GM23248 (cell line): ENCODE data around the gene CTIF.

Source experiments
- EZH2 ChIP-seq: fragments of 200-600 bp; sonication (generic); IDR thresholded peaks from 2 replicates; pipeline ENCODE4 v1.6.1; 2018; ENCODE audit warnings: antibody characterized with exemption, mild to moderate bottlenecking; ENCODE audit not compliant: insufficient read depth, poor library complexity, severe bottlenecking
- EZH2phosphoT487 ChIP-seq: fragments of 200-600 bp; sonication (generic); IDR thresholded peaks from 2 replicates; pipeline ENCODE4 v1.6.1; 2018; ENCODE audit warnings: antibody characterized with exemption, moderate library complexity, mild to moderate bottlenecking, low read depth; ENCODE audit not compliant: insufficient read depth

DNA sequence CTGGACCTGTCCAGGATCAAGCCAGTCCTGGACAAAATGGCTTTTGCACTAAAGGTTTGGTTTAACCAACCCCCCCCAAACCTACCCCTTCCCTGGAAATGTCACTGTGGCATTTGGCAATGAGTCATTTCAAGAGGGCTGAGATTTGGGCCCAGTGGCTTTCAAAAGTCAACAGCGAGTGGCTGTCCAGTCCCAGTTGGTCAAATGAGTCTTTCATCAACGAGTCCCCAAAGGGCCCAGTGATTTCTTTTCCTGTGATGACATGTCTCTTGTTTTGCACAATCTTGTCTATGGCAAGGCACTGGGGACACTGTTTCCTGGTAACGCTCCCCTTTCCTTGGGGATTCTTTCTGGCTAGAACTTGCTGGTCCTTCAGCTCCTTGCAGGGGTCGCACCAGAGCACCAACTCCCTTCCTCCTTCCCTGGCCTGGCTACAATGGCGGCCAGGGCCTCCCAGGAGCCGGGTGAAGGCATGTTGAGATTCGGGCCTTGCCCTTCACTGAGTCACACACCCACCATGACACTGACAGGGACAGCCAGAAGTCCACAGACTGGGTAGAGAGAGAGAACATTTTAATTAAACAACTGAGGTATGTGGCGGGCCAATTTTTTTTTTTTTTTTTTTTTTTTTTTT lies 324.7 kb downstream of the CTIF start:
- no peak for TF ChIP-seq EZH2
- no peak for TF ChIP-seq EZH2phosphoT487
